GM21447 (cell line): ENCODE data around the gene CDK14.

Source experiments
- ATAC-seq: cut with Tn5 transposase; IDR thresholded peaks from one replicate; pipeline ENCODE4 v1.9.1; 2021; ENCODE audit not compliant: unreplicated experiment

Gene CDK14

GRCh38 chr7:90595801-90596670 lies at the start of gene CDK14:
CDK14 (plus strand) TSS chr7:90596321; CDS start chr7:90596628, 307 bp downstream.
- ATAC-seq = peak; percentile 50

- no peak for ATAC-seq
These were observed 45.1 kb upstream of the CDK14 start for GRCh38 chr7:90551036-90551435.

- no peak for ATAC-seq
These were observed 43.6 kb upstream of the CDK14 start for GRCh38 chr7:90552521-90552920.

- no peak for ATAC-seq
These were observed 35.4 kb upstream of the CDK14 start for GRCh38 chr7:90560730-90561129.

GRCh38 chr7:90563286-90563685 lies 32.8 kb upstream of the CDK14 start:
- ATAC-seq = no peak

GRCh38 chr7:90564455-90564854 lies 31.7 kb upstream of the CDK14 start:
- ATAC-seq = no peak

GRCh38 chr7:90568213-90568612 lies 27.9 kb upstream of the CDK14 start:
- no peak for ATAC-seq

- ATAC-seq = no peak
These were observed 26.8 kb upstream of the CDK14 start for GRCh38 chr7:90569368-90569767.

GRCh38 chr7:90570373-90570959 lies 25.7 kb upstream of the CDK14 start:
- ATAC-seq = no peak

- no peak for ATAC-seq
These were observed 21.8 kb upstream of the CDK14 start for GRCh38 chr7:90574146-90574819.

- no peak for ATAC-seq
These were observed 21.3 kb upstream of the CDK14 start for GRCh38 chr7:90574820-90575187.

- ATAC-seq = no peak
These were observed 16.9 kb upstream of the CDK14 start for GRCh38 chr7:90579181-90579688.

GRCh38 chr7:90580051-90580450 lies 16.1 kb upstream of the CDK14 start:
- no peak for ATAC-seq

- ATAC-seq = no peak
These were observed 14.0 kb upstream of the CDK14 start for GRCh38 chr7:90582164-90582563.

- no peak for ATAC-seq
These were observed 11.7 kb upstream of the CDK14 start for GRCh38 chr7:90584378-90584777.

- ATAC-seq = no peak
These were observed 10.0 kb upstream of the CDK14 start for GRCh38 chr7:90586091-90586490.

- ATAC-seq = no peak
These were observed 8.4 kb upstream of the CDK14 start for GRCh38 chr7:90587766-90588165.

GRCh38 chr7:90592033-90592432 lies 4.1 kb upstream of the CDK14 start:
- no peak for ATAC-seq

GRCh38 chr7:90593205-90593604 lies 2.9 kb upstream of the CDK14 start:
- no peak for ATAC-seq

- no peak for ATAC-seq
These were observed 1.3 kb upstream of the CDK14 start for GRCh38 chr7:90594751-90595317.

- peak; percentile 1 for ATAC-seq
These were observed 750 bp upstream of the CDK14 start for GRCh38 chr7:90595342-90595800.
